Glutamatergic neuron (in vitro differentiated cells): Measurements from ENCODE around the gene HOXC13. TPM values are rescaled to one million over a fixed set of nuclear protein-coding genes. Genes with fewer than 3 reads are reported as not detected.

Experiments used
- DNase-seq: peaks from one replicate; pipeline ENCODE4 v3.0.0; 2022
- H3K27ac Mint-ChIP-seq: one replicate; pipeline ENCODE4 v1.8.0; 2020; ENCODE audit warnings: mild to moderate bottlenecking, mixed read lengths, inconsistent platforms; ENCODE audit not compliant: unreplicated experiment
- H3K27me3 Mint-ChIP-seq: one replicate; pipeline ENCODE4 v1.8.0; 2020; ENCODE audit warnings: mild to moderate bottlenecking, moderate library complexity, mixed read lengths, inconsistent platforms; ENCODE audit not compliant: unreplicated experiment
- H3K36me3 Mint-ChIP-seq: one replicate; pipeline ENCODE4 v1.8.0; 2020; ENCODE audit warnings: mild to moderate bottlenecking, mixed read lengths, inconsistent platforms; ENCODE audit not compliant: unreplicated experiment
- H3K4me1 Mint-ChIP-seq: one replicate; pipeline ENCODE4 v1.8.0; 2020; ENCODE audit warnings: mild to moderate bottlenecking, low read depth, mixed read lengths, inconsistent platforms; ENCODE audit not compliant: unreplicated experiment
- H3K4me3 Mint-ChIP-seq: one replicate; pipeline ENCODE4 v1.8.0; 2020; ENCODE audit warnings: mild to moderate bottlenecking, mixed read lengths, inconsistent platforms; ENCODE audit not compliant: unreplicated experiment
- H3K9me3 Mint-ChIP-seq: one replicate; pipeline ENCODE4 v1.8.0; 2020; ENCODE audit warnings: mild to moderate bottlenecking, moderate library complexity, mixed read lengths, inconsistent platforms; ENCODE audit not compliant: unreplicated experiment
- CTCF ChIP-seq: fragments of 200-600 bp; sonication (generic); IDR thresholded peaks from one replicate; pipeline ENCODE4 v1.5.0; 2021; ENCODE audit not compliant: partially characterized antibody, unreplicated experiment
- total RNA-seq: library from RNA; stranded (reverse); fragmentation: NEBNext Ultra II Directional; extraction: Animal tissue kit (Norgen Biotek cat#: 25700); gene quantifications from one replicate; pipeline ENCODE4 v1.2.1, GENCODE V29; 2021; ENCODE audit not compliant: unreplicated experiment

Gene HOXC13
- total RNA-seq, 1 donor from 2014 or later: not detected

- Mint-ChIP-seq H3K4me1 (peaks cover 1% of the 10 kb centered on the region), H3K4me3 (peak overlapping the region; percentile 79), H3K9me3 (peaks cover 2% of the 10 kb centered on the region), H3K27me3 (peaks cover 46% of the 10 kb centered on the region), H3K27ac (no peak overlapping the region), H3K36me3 (no peaks in the 10 kb centered on the region)
- TF ChIP-seq CTCF: no peak
- no peak for DNase-seq
Measured at GRCh38 chr12:53935383-53936341, 3.0 kb upstream of the HOXC13 start.

- Mint-ChIP-seq H3K36me3 (no peaks in the 10 kb centered on the region), H3K9me3 (peaks cover 2% of the 10 kb centered on the region), H3K27me3 (peaks cover 53% of the 10 kb centered on the region), H3K27ac (no peak overlapping the region), H3K4me3 (peak overlapping the region; percentile 20), H3K4me1 (peaks cover 1% of the 10 kb centered on the region)
- no peak for DNase-seq
- TF ChIP-seq CTCF: no peak
Measured at GRCh38 chr12:53937099-53937498, 1.5 kb upstream of the HOXC13 start.

GRCh38 chr12:53937596-53938325 lies 870 bp upstream of the HOXC13 start:
- Mint-ChIP-seq H3K36me3 (no peaks in the 10 kb centered on the region), H3K4me1 (peaks cover 1% of the 10 kb centered on the region), H3K4me3 (peak overlapping the region; percentile 70), H3K27me3 (peaks cover 46% of the 10 kb centered on the region), H3K9me3 (peaks cover 2% of the 10 kb centered on the region), H3K27ac (no peak overlapping the region)
- DNase-seq: no peak
- TF ChIP-seq CTCF: no peak

GRCh38 chr12:53939141-53940108 lies 794 bp downstream of the HOXC13 start:
- H3K27me3 Mint-ChIP-seq: peaks cover 54% of the 10 kb centered on the region
- no peaks in the 10 kb centered on the region for H3K36me3 Mint-ChIP-seq
- DNase-seq: no peak

More at GRCh38 chr12:53939141-53940108, 794 bp downstream of the HOXC13 start:
- H3K4me1 Mint-ChIP-seq: peaks cover 1% of the 10 kb centered on the region
- H3K4me3 Mint-ChIP-seq: no peak overlapping the region
- H3K27ac Mint-ChIP-seq: no peak overlapping the region
- no peak for TF ChIP-seq CTCF
- peaks cover 2% of the 10 kb centered on the region for H3K9me3 Mint-ChIP-seq
